M059J (cell line): Measurements from ENCODE around the gene CHL1. TPM values are rescaled to one million over a fixed set of nuclear protein-coding genes. Genes with fewer than 3 reads are reported as not detected.

Experiments
- DNase-seq: peaks from one replicate; pipeline ENCODE4 v3.0.0-alpha.2; 2012; ENCODE audit warnings: low read depth
- total RNA-seq: library from RNA; depleted of rRNA; stranded (reverse); fragments of >200 nt; shearing (Covaris generic); gene quantifications from 2 replicates; pipeline ENCODE4 v1.2.3, GENCODE V29; 2014; rRNA removed

CHL1 gene
- not detected in 2 replicates for total RNA-seq

GRCh38 chr3:196311-197148, at the start of gene CHL1:
Gene CHL1 (plus strand): TSS chr3:196763. CDS start chr3:319777, 123,014 bp downstream.
- no peak for DNase-seq

- no peak for DNase-seq
These were observed 44.9 kb upstream of the CHL1 start for GRCh38 chr3:151614-152189.

GRCh38 chr3:159974-160373, 36.6 kb upstream of the CHL1 start:
- no peak for DNase-seq

- DNase-seq = no peak
These were observed 30.5 kb upstream of the CHL1 start for GRCh38 chr3:166071-166470.

GRCh38 chr3:166799-167198, 29.8 kb upstream of the CHL1 start:
- DNase-seq = no peak

- DNase-seq = no peak
These were observed 22.7 kb upstream of the CHL1 start for GRCh38 chr3:173886-174285.

GRCh38 chr3:184976-185375, 11.6 kb upstream of the CHL1 start:
- DNase-seq = no peak

- no peak for DNase-seq
These were observed 4.2 kb upstream of the CHL1 start for GRCh38 chr3:192215-192929.

- DNase-seq = no peak
These were observed 2.6 kb upstream of the CHL1 start for GRCh38 chr3:194001-194400.

GRCh38 chr3:194421-194820, 2.1 kb upstream of the CHL1 start:
- DNase-seq = no peak

GRCh38 chr3:195666-196065, 897 bp upstream of the CHL1 start:
- DNase-seq = no peak

- DNase-seq = no peak
These were observed 725 bp downstream of the CHL1 start for GRCh38 chr3:197149-197827.

- no peak for DNase-seq
These were observed 1.4 kb downstream of the CHL1 start for GRCh38 chr3:197828-198491.

- DNase-seq = no peak
These were observed 3.3 kb downstream of the CHL1 start for GRCh38 chr3:199835-200234.

- no peak for DNase-seq
These were observed 4.3 kb downstream of the CHL1 start for GRCh38 chr3:200758-201325.

GRCh38 chr3:204102-204501, 7.5 kb downstream of the CHL1 start:
- no peak for DNase-seq

- no peak for DNase-seq
These were observed 11.4 kb downstream of the CHL1 start for GRCh38 chr3:207973-208372.

- no peak for DNase-seq
These were observed 14.1 kb downstream of the CHL1 start for GRCh38 chr3:210669-211068.

GRCh38 chr3:212432-212831, 15.9 kb downstream of the CHL1 start:
- DNase-seq = no peak

GRCh38 chr3:217099-217813, 20.7 kb downstream of the CHL1 start:
- no peak for DNase-seq

GRCh38 chr3:217948-218347, 21.4 kb downstream of the CHL1 start:
- DNase-seq = no peak
